Measurements from ENCODE around the gene ERVK3-1.

Gene ERVK3-1

GRCh38 chr19:58326914-58327726, 21.9 kb downstream of the ERVK3-1 start, which contains the start of gene ZSCAN22:
Gene ZSCAN22 (plus strand): TSS chr19:58326994. CDS start chr19:58334803, 7,809 bp downstream.
- TF ChIP-seq CTCF (IDR thresholded peaks at IDR 0.05; ENCODE audit: borderline replicate concordance, control extremely low read depth, extremely low read depth, insufficient read depth, missing control alignments): no peak
- peak; percentile 97 for DNase-seq (ENCODE audit: low spot score)
- in situ Hi-C loops (cut with MboI; ENCODE audit: low sequenced_read_pairs, unreplicated experiment): no loop called here

- DNase-seq (ENCODE audit: low spot score): no peak
- peak; percentile 13 for TF ChIP-seq CTCF (IDR thresholded peaks at IDR 0.05; ENCODE audit: borderline replicate concordance, control extremely low read depth, extremely low read depth, insufficient read depth, missing control alignments)
- in situ Hi-C loops (cut with MboI; ENCODE audit: low sequenced_read_pairs, unreplicated experiment): no loop called here
These were observed 23.8 kb downstream of the ERVK3-1 start for GRCh38 chr19:58328999-58329398.

- in situ Hi-C loops (cut with MboI; ENCODE audit: low sequenced_read_pairs, unreplicated experiment): no loop called here
- no peak for TF ChIP-seq CTCF (IDR thresholded peaks at IDR 0.05; ENCODE audit: borderline replicate concordance, control extremely low read depth, extremely low read depth, insufficient read depth, missing control alignments)
- no peak for DNase-seq (ENCODE audit: low spot score)
These were observed 25.3 kb downstream of the ERVK3-1 start for GRCh38 chr19:58330458-58330857.

- TF ChIP-seq CTCF (IDR thresholded peaks at IDR 0.05; ENCODE audit: borderline replicate concordance, control extremely low read depth, extremely low read depth, insufficient read depth, missing control alignments): no peak
- in situ Hi-C loops (cut with MboI; ENCODE audit: low sequenced_read_pairs, unreplicated experiment): no loop called here
- no peak for DNase-seq (ENCODE audit: low spot score)
These were observed 27.5 kb downstream of the ERVK3-1 start for GRCh38 chr19:58332697-58333096.

- no peak for DNase-seq (ENCODE audit: low spot score)
- TF ChIP-seq CTCF (IDR thresholded peaks at IDR 0.05; ENCODE audit: borderline replicate concordance, control extremely low read depth, extremely low read depth, insufficient read depth, missing control alignments): no peak
- in situ Hi-C loops (cut with MboI; ENCODE audit: low sequenced_read_pairs, unreplicated experiment): no loop called here
These were observed 29.6 kb downstream of the ERVK3-1 start for GRCh38 chr19:58334691-58335249.

GRCh38 chr19:58335630-58336029, 30.5 kb downstream of the ERVK3-1 start:
- no peak for DNase-seq (ENCODE audit: low spot score)
- in situ Hi-C loops (cut with MboI; ENCODE audit: low sequenced_read_pairs, unreplicated experiment): no loop called here
- TF ChIP-seq CTCF (IDR thresholded peaks at IDR 0.05; ENCODE audit: borderline replicate concordance, control extremely low read depth, extremely low read depth, insufficient read depth, missing control alignments): no peak

All from GM13976 (cell line).